A549 (cell line): ENCODE measurements around the gene SBK3. TPM values are rescaled to one million over a fixed set of nuclear protein-coding genes. Genes with fewer than 3 reads are reported as not detected.
A peak's percentile ranks its signal among the peaks of the same experiment; 100 is the strongest.

ENCODE experiments used
- ATAC-seq, 2 experiments: fragments of 200-7000 bp in 1 of 2; fragments of >200 bp in 1 of 2; cut with Nextera tagmentation in 1 of 2; cut with Tn5 transposase in 1 of 2; 3 replicates each; pipeline versions ENCODE4 v1.8.0 to v1.9.1; 2018 to 2020; ENCODE audit warnings: mild to moderate bottlenecking in 1 of 2, moderate library complexity in 1 of 2
- CTCF ChIA-PET: fragments of 300-600 bp; sonication (Branson Sonifier 250); formaldehyde crosslinking; extraction: SDS; loops from one replicate; lab custom pipeline; 2021; ENCODE audit warnings: antibody characterized with exemption, inconsistent platforms; lab: Yijun Ruan, JAX
- POLR2A ChIA-PET: fragments of 350-600 bp; formaldehyde crosslinking; extraction: SDS; loops from one replicate; lab custom pipeline; 2021; ENCODE audit warnings: antibody characterized with exemption, inconsistent platforms; lab: Yijun Ruan, JAX
- DNase-seq, 2 experiments: peaks; one replicate each; pipeline versions ENCODE4 v3.0.0 to v3.0.0-alpha.2; 2011 to 2016; ENCODE audit warnings: low read depth in 1 of 2, low spot score in 1 of 2
- FAIRE-seq: peaks from 2 replicates; lab custom pipeline; 2011; peaks lifted over from hg19 to GRCh38; lab: Jason Lieb, UNC
- H3K27ac ChIP-seq, 2 experiments: fragments of >200 bp; sonication (Bioruptor Twin); formaldehyde crosslinking; 3 replicates each; pipeline ENCODE4 v1.5.1; 2016 to 2017
- H3K4me1 ChIP-seq: fragments of >200 bp; sonication (Bioruptor Twin); formaldehyde crosslinking; 3 replicates; pipeline ENCODE4 v1.6.1; 2016
- H3K4me2 ChIP-seq: fragments of >200 bp; sonication (Bioruptor Twin); formaldehyde crosslinking; 3 replicates; pipeline ENCODE4 v1.6.1; 2016
- H3K4me3 ChIP-seq: fragments of >200 bp; sonication (Bioruptor Twin); formaldehyde crosslinking; 3 replicates; pipeline ENCODE4 v1.5.1; 2016
- H3K9me3 ChIP-seq: fragments of >200 bp; sonication (Bioruptor Twin); formaldehyde crosslinking; 3 replicates; pipeline ENCODE4 v1.6.1; 2016
- ATOH8 ChIP-seq: fragments of 250-450 bp; sonication (Bioruptor Pico); IDR thresholded peaks from 2 replicates; pipeline ENCODE4 v1.5.0; 2020; ENCODE audit warnings: low read depth, mild to moderate bottlenecking, moderate library complexity
- BHLHE40 ChIP-seq: IDR thresholded peaks from 2 replicates; pipeline ENCODE4 v1.6.1; 2012; ENCODE audit warnings: low read depth, low read length, inconsistent platforms
- CBX2 ChIP-seq: fragments of 200-600 bp; sonication (generic); IDR thresholded peaks from 2 replicates; pipeline ENCODE4 v1.6.1; 2016; ENCODE audit warnings: low read depth, mild to moderate bottlenecking, borderline replicate concordance
- CBX8 ChIP-seq: fragments of 200-600 bp; sonication (generic); IDR thresholded peaks from 2 replicates; pipeline ENCODE4 v1.6.1; 2016
- CHD2 ChIP-seq: fragments of 150-350 bp; IDR thresholded peaks from 2 replicates; pipeline ENCODE4 v1.6.1; 2014; ENCODE audit warnings: low read length; ENCODE audit not compliant: partially characterized antibody
- CTCF ChIP-seq: fragments of >200 bp; sonication (Bioruptor Twin); formaldehyde crosslinking; IDR thresholded peaks from 3 replicates; pipeline ENCODE4 v1.5.1; 2016
- ESRRA ChIP-seq: fragments of 150-350 bp; IDR thresholded peaks from 2 replicates; pipeline ENCODE4 v1.6.1; 2014; ENCODE audit warnings: mild to moderate bottlenecking, low read length, borderline replicate concordance
- FOSL2 ChIP-seq, 2 experiments: fragments of 450-650 bp in 1 of 2; fragments of >200 bp in 1 of 2; sonication (Bioruptor Twin) in 1 of 2; formaldehyde crosslinking; IDR thresholded peaks; 2 replicates each; pipeline versions ENCODE4 v1.5.0 to v1.6.1; 2016 to 2020; ENCODE audit warnings: mild to moderate bottlenecking in 1 of 2, moderate library complexity in 1 of 2
- HES2 ChIP-seq: fragments of >200 bp; sonication (Bioruptor Twin); formaldehyde crosslinking; IDR thresholded peaks from 2 replicates; pipeline ENCODE4 v1.6.1; 2016
- HEYL ChIP-seq: fragments of 250-450 bp; sonication (Bioruptor Pico); IDR thresholded peaks from 2 replicates; pipeline ENCODE4 v1.8.0; 2021; ENCODE audit warnings: mild to moderate bottlenecking, moderate library complexity
- HMGXB4 ChIP-seq: fragments of 250-450 bp; sonication (Bioruptor Pico); IDR thresholded peaks from 2 replicates; pipeline ENCODE4 v1.5.0; 2021; ENCODE audit warnings: mild to moderate bottlenecking, moderate library complexity, borderline replicate concordance
- HOXA7 ChIP-seq: fragments of 250-450 bp; sonication (Bioruptor Pico); IDR thresholded peaks from 2 replicates; pipeline ENCODE4 v1.5.0; 2020; ENCODE audit warnings: mild to moderate bottlenecking, moderate library complexity
- KDM1A ChIP-seq: fragments of 200-600 bp; sonication (generic); IDR thresholded peaks from 2 replicates; pipeline ENCODE4 v1.6.1; 2016; ENCODE audit warnings: low read depth, mild to moderate bottlenecking
- KDM5A ChIP-seq: fragments of 200-600 bp; sonication (generic); IDR thresholded peaks from 2 replicates; pipeline ENCODE4 v1.6.1; 2016; ENCODE audit warnings: antibody characterized with exemption, mild to moderate bottlenecking
- MAX ChIP-seq: IDR thresholded peaks from 2 replicates; pipeline ENCODE4 v1.6.1; 2012
- MYC ChIP-seq: IDR thresholded peaks from 2 replicates; pipeline ENCODE4 v1.6.1; 2012; ENCODE audit warnings: mild to moderate bottlenecking, inconsistent platforms, low read length, improper control_type of control experiment, borderline replicate concordance
- NFE2L2 ChIP-seq: fragments of 150-350 bp; conservative IDR thresholded peaks from 2 replicates; pipeline ENCODE4 v1.6.1; 2014; ENCODE audit warnings: low read length
- NR3C1 ChIP-seq: fragments of >200 bp; sonication (Bioruptor Twin); formaldehyde crosslinking; IDR thresholded peaks from 3 replicates; pipeline ENCODE4 v1.6.1; 2017
- PHF8 ChIP-seq: fragments of 200-600 bp; sonication (generic); IDR thresholded peaks from 2 replicates; pipeline ENCODE4 v1.6.1; 2016; ENCODE audit warnings: low read depth, mild to moderate bottlenecking, antibody characterized with exemption, moderate library complexity, borderline replicate concordance
- POLR2A ChIP-seq: IDR thresholded peaks from 2 replicates; pipeline ENCODE4 v1.6.1; 2012; ENCODE audit warnings: mild to moderate bottlenecking, low read length
- RAD21 ChIP-seq, 2 experiments: fragments of >200 bp in 1 of 2; sonication (Bioruptor Twin) in 1 of 2; formaldehyde crosslinking in 1 of 2; IDR thresholded peaks in 1 of 2; conservative IDR thresholded peaks in 1 of 2; 2 replicates in 1 of 2; 3 replicates in 1 of 2; pipeline ENCODE4 v1.6.1; 2012 to 2018; ENCODE audit warnings: inconsistent platforms in 1 of 2
- RARB ChIP-seq: fragments of 250-450 bp; sonication (Bioruptor Pico); IDR thresholded peaks from 2 replicates; pipeline ENCODE4 v1.8.0; 2021; ENCODE audit warnings: mild to moderate bottlenecking, moderate library complexity
- RCOR1 ChIP-seq: fragments of 150-350 bp; IDR thresholded peaks from 2 replicates; pipeline ENCODE4 v1.6.1; 2014; ENCODE audit warnings: antibody characterized with exemption, low read length, low read depth
- REST ChIP-seq: fragments of 200-600 bp; sonication (generic); IDR thresholded peaks from 2 replicates; pipeline ENCODE4 v1.6.1; 2016; ENCODE audit warnings: antibody characterized with exemption, mild to moderate bottlenecking, moderate library complexity
- RFX5 ChIP-seq: fragments of 450-650 bp; IDR thresholded peaks from 2 replicates; pipeline ENCODE4 v1.7.1; 2014; ENCODE audit warnings: antibody characterized with exemption, mild to moderate bottlenecking, moderate library complexity
- RNF2 ChIP-seq: fragments of 200-600 bp; sonication (generic); IDR thresholded peaks from 2 replicates; pipeline ENCODE4 v1.6.1; 2016; ENCODE audit warnings: low read depth, mild to moderate bottlenecking, antibody characterized with exemption, moderate library complexity, borderline replicate concordance
- SMC3 ChIP-seq: fragments of >200 bp; sonication (Bioruptor Twin); formaldehyde crosslinking; IDR thresholded peaks from 3 replicates; pipeline ENCODE4 v1.6.1; 2018; ENCODE audit warnings: inconsistent platforms
- ZC3H11A ChIP-seq: fragments of 450-650 bp; IDR thresholded peaks from 2 replicates; pipeline ENCODE4 v1.6.1; 2014; ENCODE audit warnings: antibody characterized with exemption, mild to moderate bottlenecking
- ZFP36 ChIP-seq: fragments of 450-650 bp; IDR thresholded peaks from 2 replicates; pipeline ENCODE4 v1.6.1; 2014; ENCODE audit warnings: borderline replicate concordance; ENCODE audit not compliant: partially characterized antibody
- ZNF302 ChIP-seq: fragments of 250-450 bp; sonication (Bioruptor Pico); IDR thresholded peaks from 2 replicates; pipeline ENCODE4 v1.9.0; 2021; ENCODE audit warnings: inconsistent platforms, mild to moderate bottlenecking, moderate library complexity
- WGBS: methylation state at CpG from one replicate; pipeline ENCODE4 v1.1.6; 2017; ENCODE audit errors: missing lambda C conversion rate; 5-methylcytosine and 5-hydroxymethylcytosine counted together
- polyA plus RNA-seq, 4 experiments: library from polyadenylated mRNA; depleted of rRNA in 3 of 4; stranded (reverse); fragments of >200 nt; fragmentation: RNase III in 1 of 4; extraction: RNeasy Plus Mini Kit Qiagen cat#74134 plus additional on column Dnase treatment in 1 of 4; gene quantifications; 2 replicates in 3 of 4; 3 replicates in 1 of 4; pipeline ENCODE4 v1.2.3, GENCODE V29; 2011 to 2017

Gene SBK3
- polyA plus RNA-seq, 2 of the 4 experiments (the other 2 are of a cell fraction): 1.1 TPM

- 22% methylated on average over 28 of the region's 35 CpGs for WGBS
- ATAC-seq (peak; percentile 79 to 88), DNase-seq (peak; percentile 82 to 95), FAIRE-seq (peak; percentile 78)
- H3K4me3 ChIP-seq: no peak overlapping the region
- H3K4me2 ChIP-seq: peak overlapping the region; percentile 67
- H3K27ac ChIP-seq: peak overlapping the region; percentile 64 to 78
- peaks cover 48% of the 10 kb centered on the region for H3K4me1 ChIP-seq
- POLR2A ChIA-PET: interaction anchor here (0.5 to 1.7 kb wide), 8 partner anchors 21 to 128 kb away, joined by 3 to 13 read pairs (median 6); partner anchors contain the start of genes FIZ1, ZNF784 and ZNF865
- H3K9me3 ChIP-seq: no peaks in the 10 kb centered on the region
- CTCF ChIA-PET: interaction anchor here (0.9 to 2.8 kb wide), 12 partner anchors 9 to 126 kb away, joined by 3 to 13 read pairs (median 5); partner anchors contain the start of gene ZNF865
- TF ChIP-seq RNF2: no peak
- peak; percentile 13; the same call in 1 of the 3 replicates for TF ChIP-seq SMC3
- peak; percentile 70 for TF ChIP-seq KDM1A
- TF ChIP-seq REST: no peak
- no peak for TF ChIP-seq NFE2L2
- TF ChIP-seq CBX2: no peak
- no peak for TF ChIP-seq BHLHE40
- TF ChIP-seq CHD2: no peak
- no peak for TF ChIP-seq ZC3H11A
- TF ChIP-seq RFX5: 0 out of 2 replicates have a peak, but pooled peaks have one; percentile 40
- peak; percentile 17; the same call in 1 of the 2 replicates for TF ChIP-seq ZNF302
- no peak for TF ChIP-seq MYC
- TF ChIP-seq RAD21 (conservative IDR thresholded peaks at IDR 0.05 in 1 of 2, IDR thresholded peaks at IDR 0.05 in 1 of 2): peak in 1 of 2 experiments; percentile 9; a peak in 1 of 5 replicates
- no peak for TF ChIP-seq PHF8
- TF ChIP-seq CBX8: no peak
- TF ChIP-seq ESRRA: no peak
- TF ChIP-seq FOSL2 (IDR thresholded peaks at IDR 0.05): no peak
- TF ChIP-seq FOSL2 (CRISPR knock-in tag; IDR thresholded peaks at IDR 0.05): peak; percentile 70
- TF ChIP-seq RCOR1: no peak
- TF ChIP-seq RARB (CRISPR knock-in tag): peak; percentile 34; the same call in 1 of the 2 replicates
- no peak for TF ChIP-seq HMGXB4 (CRISPR knock-in tag)
- TF ChIP-seq HOXA7 (CRISPR knock-in tag): no peak
- no peak for TF ChIP-seq HEYL
- TF ChIP-seq ATOH8 (CRISPR knock-in tag): peak; percentile 58; the same call in 1 of the 2 replicates
- TF ChIP-seq NR3C1: no peak
- peak; percentile 99 for TF ChIP-seq MAX
- peak; percentile 66 for TF ChIP-seq ZFP36
- no peak for TF ChIP-seq HES2
- TF ChIP-seq KDM5A: no peak
- TF ChIP-seq CTCF: no peak
- no peak for TF ChIP-seq POLR2A
Observed at GRCh38 chr19:55526216-55527196, 18.8 kb downstream of the SBK3 start.
